ENCODE measurements around the gene PPARA. TPM values are rescaled to one million over a fixed set of nuclear protein-coding genes. Genes with fewer than 3 reads are reported as not detected.

The PPARA gene
- total and polyA plus RNA-seq, 9 of the 15 experiments (the other 6 are each of a cell fraction or from before 2014, with no cell fraction given) = 0.64 to 5.3 (median 3.5) TPM

- Histone ChIP-seq H3K4me3 (no peak overlapping the region), H3K27ac (ENCODE audit: extremely low read depth, low read depth, low read length) (peak overlapping the region; percentile 13; the same call in 1 of the 3 replicates), H3K4me2 (ENCODE audit: insufficient read depth, low read length) (no peak overlapping the region; the same call in 1 of the 2 replicates), H3K9me3 (replicated peaks; ENCODE audit: control insufficient read depth, insufficient read depth, low read depth, low read length) (peaks cover 6% of the 10 kb centered on the region), H3K36me3 (ENCODE audit: control insufficient read depth, insufficient read depth, low read length) (no peaks in the 10 kb centered on the region), H3K79me2 (ENCODE audit: control insufficient read depth, insufficient read depth, low read length) (no peaks in the 10 kb centered on the region), H3K9me1 (ENCODE audit: control insufficient read depth, insufficient read depth, low read length) (no peaks in the 10 kb centered on the region), H3K27me3 (ENCODE audit: control insufficient read depth in 2 of 2, insufficient read depth in 2 of 2, low read length in 2 of 2) (no peaks in the 10 kb centered on the region), H3K4me1 (replicated peaks in 1 of 2; ENCODE audit: control insufficient read depth in 2 of 2, insufficient read depth in 2 of 2, low read length in 2 of 2) (peaks cover 6 to 13% of the 10 kb centered on the region in 2 experiments; a peak in 3 of 5 replicates), H4K20me1 (replicated peaks; ENCODE audit: control insufficient read depth, insufficient read depth, low read length) (no peaks in the 10 kb centered on the region), H2AFZ (ENCODE audit: low read depth, low read length) (no peak overlapping the region), H3K9ac (ENCODE audit: insufficient read depth in 1 of 2, low read depth in 2 of 2, low read length in 2 of 2) (no peak overlapping the region)
- intact Hi-C loops (cut with micrococcal nuclease) (no loop called here), in situ Hi-C loops (cut with MboI) (no loop called here)
- DNase-seq (ENCODE audit: extremely low read depth in 1 of 4, low spot score in 3 of 4) (peak in 1 of 4 experiments; percentile 14), ATAC-seq (no peak), FAIRE-seq (no peak)
- ChIA-PET POLR2A (no interaction called here), CTCF (ENCODE audit: low intra/inter-chr PET ratio) (interaction anchor here (0.7 kb wide), 1 partner anchor 17 kb away, joined by 3 read pairs; no protein-coding TSS in a partner anchor)
- WGBS (ENCODE audit: insufficient coverage, low coverage, missing lambda C conversion rate) = 31% methylated on average over 1 of the region's 1 CpG
- BruUV-seq (replicated peaks) = no TSS peak
- TF ChIP-seq SMAD4 (CRISPR knock-in tag; conservative IDR thresholded peaks at IDR 0.05) = no peak
- no peak for TF ChIP-seq SMARCA4 (IDR thresholded peaks at IDR 0.05)
- TF ChIP-seq ZNF143 (CRISPR knock-in tag; IDR thresholded peaks at IDR 0.05) = no peak
- TF ChIP-seq PBX2 (CRISPR knock-in tag; IDR thresholded peaks at IDR 0.05; ENCODE audit: low read depth) = no peak
- TF ChIP-seq PBX2 (tag; conservative IDR thresholded peaks at IDR 0.05; ENCODE audit: low read depth) = 0 out of 2 replicates have a peak, but pooled peaks have one; percentile 18
- TF ChIP-seq TRIM28 (IDR thresholded peaks at IDR 0.05) = 0 out of 2 replicates have a peak, but pooled peaks have one; percentile 33
- TF ChIP-seq MECOM (CRISPR knock-in tag; IDR thresholded peaks at IDR 0.05) = no peak
- TF ChIP-seq ZC3H11A (IDR thresholded peaks at IDR 0.05; ENCODE audit: low read depth, low read length) = no peak
- TF ChIP-seq ZNF232 (CRISPR knock-in tag; IDR thresholded peaks at IDR 0.05) = no peak
- no peak for TF ChIP-seq ZNF408 (CRISPR knock-in tag; IDR thresholded peaks at IDR 0.05; ENCODE audit: low read depth)
- TF ChIP-seq, protein P1, sequence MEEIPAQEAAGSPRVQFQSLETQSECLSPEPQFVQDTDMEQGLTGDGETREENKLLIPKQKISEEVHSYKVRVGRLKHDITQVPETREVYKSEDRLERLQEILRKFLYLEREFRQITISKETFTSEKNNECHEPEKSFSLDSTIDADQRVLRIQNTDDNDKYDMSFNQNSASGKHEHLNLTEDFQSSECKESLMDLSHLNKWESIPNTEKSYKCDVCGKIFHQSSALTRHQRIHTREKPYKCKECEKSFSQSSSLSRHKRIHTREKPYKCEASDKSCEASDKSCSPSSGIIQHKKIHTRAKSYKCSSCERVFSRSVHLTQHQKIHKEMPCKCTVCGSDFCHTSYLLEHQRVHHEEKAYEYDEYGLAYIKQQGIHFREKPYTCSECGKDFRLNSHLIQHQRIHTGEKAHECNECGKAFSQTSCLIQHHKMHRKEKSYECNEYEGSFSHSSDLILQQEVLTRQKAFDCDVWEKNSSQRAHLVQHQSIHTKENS (CRISPR knock-in tag; IDR thresholded peaks at IDR 0.05) = no peak
- TF ChIP-seq, protein P2, sequence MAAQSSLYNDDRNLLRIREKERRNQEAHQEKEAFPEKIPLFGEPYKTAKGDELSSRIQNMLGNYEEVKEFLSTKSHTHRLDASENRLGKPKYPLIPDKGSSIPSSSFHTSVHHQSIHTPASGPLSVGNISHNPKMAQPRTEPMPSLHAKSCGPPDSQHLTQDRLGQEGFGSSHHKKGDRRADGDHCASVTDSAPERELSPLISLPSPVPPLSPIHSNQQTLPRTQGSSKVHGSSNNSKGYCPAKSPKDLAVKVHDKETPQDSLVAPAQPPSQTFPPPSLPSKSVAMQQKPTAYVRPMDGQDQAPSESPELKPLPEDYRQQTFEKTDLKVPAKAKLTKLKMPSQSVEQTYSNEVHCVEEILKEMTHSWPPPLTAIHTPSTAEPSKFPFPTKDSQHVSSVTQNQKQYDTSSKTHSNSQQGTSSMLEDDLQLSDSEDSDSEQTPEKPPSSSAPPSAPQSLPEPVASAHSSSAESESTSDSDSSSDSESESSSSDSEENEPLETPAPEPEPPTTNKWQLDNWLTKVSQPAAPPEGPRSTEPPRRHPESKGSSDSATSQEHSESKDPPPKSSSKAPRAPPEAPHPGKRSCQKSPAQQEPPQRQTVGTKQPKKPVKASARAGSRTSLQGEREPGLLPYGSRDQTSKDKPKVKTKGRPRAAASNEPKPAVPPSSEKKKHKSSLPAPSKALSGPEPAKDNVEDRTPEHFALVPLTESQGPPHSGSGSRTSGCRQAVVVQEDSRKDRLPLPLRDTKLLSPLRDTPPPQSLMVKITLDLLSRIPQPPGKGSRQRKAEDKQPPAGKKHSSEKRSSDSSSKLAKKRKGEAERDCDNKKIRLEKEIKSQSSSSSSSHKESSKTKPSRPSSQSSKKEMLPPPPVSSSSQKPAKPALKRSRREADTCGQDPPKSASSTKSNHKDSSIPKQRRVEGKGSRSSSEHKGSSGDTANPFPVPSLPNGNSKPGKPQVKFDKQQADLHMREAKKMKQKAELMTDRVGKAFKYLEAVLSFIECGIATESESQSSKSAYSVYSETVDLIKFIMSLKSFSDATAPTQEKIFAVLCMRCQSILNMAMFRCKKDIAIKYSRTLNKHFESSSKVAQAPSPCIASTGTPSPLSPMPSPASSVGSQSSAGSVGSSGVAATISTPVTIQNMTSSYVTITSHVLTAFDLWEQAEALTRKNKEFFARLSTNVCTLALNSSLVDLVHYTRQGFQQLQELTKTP (IDR thresholded peaks at IDR 0.05; ENCODE audit: low read depth in 1 of 2, partially characterized antibody in 2 of 2) = peak in 1 of 2 experiments; percentile 99
- TF ChIP-seq HMG20A (CRISPR knock-in tag; conservative IDR thresholded peaks at IDR 0.05) = no peak
- TF ChIP-seq MEIS2 (IDR thresholded peaks at IDR 0.05; ENCODE audit: partially characterized antibody) = peak; percentile 55
- TF ChIP-seq ZNF354B (CRISPR knock-in tag; IDR thresholded peaks at IDR 0.05) = no peak
- no peak for TF ChIP-seq RAD51 (IDR thresholded peaks at IDR 0.05; ENCODE audit: borderline replicate concordance, low read depth)
Observed at GRCh38 chr22:46179748-46180147, 29.4 kb downstream of the PPARA start.

All from K562 (cell line).